Effector memory CD8-positive, alpha-beta T cell (primary cell): Measurements from ENCODE around the gene RHCE.
"Not testable (repeated sequence)": the region's sequence is repeated elsewhere in the genome, so short reads cannot be mapped to it uniquely, and the experiment has no call there.

Experiments
- ATAC-seq: fragments of 150-1000 bp; cut with Tn5 transposase; replicated peaks from 2 replicates; pipeline ENCODE4 v1.10.0; 2021; ENCODE audit warnings: mild to moderate bottlenecking, moderate library complexity
- DNase-seq, 3 experiments: peaks; one replicate each; pipeline ENCODE4 v3.0.0; 2021
- H3K27ac Mint-ChIP-seq, 2 donors: one replicate each; pipeline ENCODE4 v1.8.0; 2022; ENCODE audit warnings: mild to moderate bottlenecking in 2 of 2, mixed read lengths in 2 of 2, moderate library complexity in 2 of 2
- H3K27me3 Mint-ChIP-seq, 2 donors: one replicate each; pipeline ENCODE4 v1.8.0; 2022; ENCODE audit warnings: mixed read lengths in 2 of 2
- H3K36me3 Mint-ChIP-seq: one replicate; pipeline ENCODE4 v1.8.0; 2022; ENCODE audit warnings: mild to moderate bottlenecking, moderate library complexity, mixed read lengths; ENCODE audit not compliant: insufficient read depth
- H3K4me1 Mint-ChIP-seq, 2 donors: one replicate each; pipeline ENCODE4 v1.8.0; 2022; ENCODE audit warnings: low read depth in 2 of 2, mixed read lengths in 2 of 2
- H3K4me3 Mint-ChIP-seq, 2 donors: one replicate each; pipeline ENCODE4 v1.8.0; 2022; ENCODE audit warnings: mild to moderate bottlenecking in 2 of 2, mixed read lengths in 2 of 2, moderate library complexity in 2 of 2
- H3K9me3 Mint-ChIP-seq, 2 donors: one replicate each; pipeline ENCODE4 v1.8.0; 2022; ENCODE audit warnings: mixed read lengths in 2 of 2

The RHCE gene

GRCh38 chr1:25445993-25446538 lies 25.4 kb upstream of the RHCE start:
- DNase-seq, result no peak
- ATAC-seq, result no peak
- Mint-ChIP-seq H3K4me3 (no peak overlapping the region), H3K27ac (no peak overlapping the region), H3K36me3 (peaks cover 28% of the 10 kb centered on the region), H3K27me3 (no peaks in the 10 kb centered on the region), H3K4me1 (peaks cover 16 to 27% of the 10 kb centered on the region in 2 donors), H3K9me3 (no peaks in the 10 kb centered on the region)

GRCh38 chr1:25444604-25445003 lies 24.0 kb upstream of the RHCE start:
- H3K27ac Mint-ChIP-seq, H3K9me3 Mint-ChIP-seq, H3K4me3 Mint-ChIP-seq, ATAC-seq, DNase-seq, H3K27me3 Mint-ChIP-seq: not testable (repeated sequence)
- peaks cover 18 to 27% of the 10 kb centered on the region in 2 donors for H3K4me1 Mint-ChIP-seq
- H3K36me3 Mint-ChIP-seq, result peaks cover 20% of the 10 kb centered on the region

DNA sequence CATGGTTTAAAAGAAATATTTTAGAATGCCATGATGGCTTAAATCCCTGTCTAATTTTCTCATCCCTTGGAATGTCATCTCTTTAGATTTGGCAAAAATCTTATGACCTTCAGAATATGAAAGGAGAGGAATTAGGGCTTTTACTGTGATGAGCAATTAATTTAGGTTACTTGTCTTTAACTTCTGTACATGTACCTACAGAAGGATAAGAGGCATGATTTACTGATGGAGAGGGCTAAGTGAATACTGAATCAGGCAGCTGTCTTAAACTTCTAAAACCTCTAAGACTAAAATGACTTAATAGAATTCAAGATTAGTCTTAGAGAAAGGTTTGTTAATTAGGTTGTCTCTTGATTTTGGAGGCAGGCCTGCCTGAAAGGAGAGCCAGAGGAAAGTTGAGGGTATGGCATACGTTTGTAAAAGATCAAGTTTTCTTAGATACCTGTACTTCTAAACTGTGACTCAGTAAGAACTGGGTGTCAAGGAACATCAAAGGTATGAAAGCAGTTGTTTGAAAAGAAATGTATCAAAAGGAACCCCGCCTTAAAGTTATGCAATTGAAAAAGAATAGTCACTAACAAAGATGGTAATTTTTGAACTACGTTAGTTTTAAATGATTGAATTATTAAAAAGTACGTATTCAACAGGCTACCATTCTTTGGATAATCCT lies 22.5 kb upstream of the RHCE start:
- Mint-ChIP-seq H3K9me3 (no peaks in the 10 kb centered on the region), H3K36me3 (peaks cover 17% of the 10 kb centered on the region), H3K4me3 (no peak overlapping the region), H3K27me3 (no peaks in the 10 kb centered on the region), H3K4me1 (peaks cover 18 to 27% of the 10 kb centered on the region in 2 donors), H3K27ac (no peak overlapping the region)
- DNase-seq (no peak), ATAC-seq (no peak)

GRCh38 chr1:25442178-25442577 lies 21.6 kb upstream of the RHCE start:
- no peaks in the 10 kb centered on the region for H3K9me3 Mint-ChIP-seq
- no peaks in the 10 kb centered on the region for H3K27me3 Mint-ChIP-seq
- peak overlapping the region in 1 of 2 donors; percentile 42 for H3K27ac Mint-ChIP-seq
- DNase-seq (no peak), ATAC-seq (no peak)
- H3K4me1 Mint-ChIP-seq, result peaks cover 18 to 27% of the 10 kb centered on the region in 2 donors
- no peak overlapping the region for H3K4me3 Mint-ChIP-seq
- H3K36me3 Mint-ChIP-seq, result peaks cover 13% of the 10 kb centered on the region

GRCh38 chr1:25439287-25439686 lies 18.7 kb upstream of the RHCE start:
- DNase-seq, result no peak
- no peak overlapping the region for H3K4me3 Mint-ChIP-seq
- peaks cover 14% of the 10 kb centered on the region for H3K36me3 Mint-ChIP-seq
- H3K27ac Mint-ChIP-seq, result no peak overlapping the region
- H3K27me3 Mint-ChIP-seq, result no peaks in the 10 kb centered on the region
- no peak for ATAC-seq
- no peaks in the 10 kb centered on the region for H3K9me3 Mint-ChIP-seq
- peaks cover 29 to 44% of the 10 kb centered on the region in 2 donors for H3K4me1 Mint-ChIP-seq

GRCh38 chr1:25437672-25438071 lies 17.0 kb upstream of the RHCE start:
- Mint-ChIP-seq H3K4me3 (no peak overlapping the region), H3K4me1 (peaks cover 35 to 46% of the 10 kb centered on the region in 2 donors), H3K9me3 (no peaks in the 10 kb centered on the region), H3K27ac (peak overlapping the region in 1 of 2 donors; percentile 20), H3K36me3 (peaks cover 14% of the 10 kb centered on the region), H3K27me3 (no peaks in the 10 kb centered on the region)
- DNase-seq, result no peak
- ATAC-seq, result no peak

DNA sequence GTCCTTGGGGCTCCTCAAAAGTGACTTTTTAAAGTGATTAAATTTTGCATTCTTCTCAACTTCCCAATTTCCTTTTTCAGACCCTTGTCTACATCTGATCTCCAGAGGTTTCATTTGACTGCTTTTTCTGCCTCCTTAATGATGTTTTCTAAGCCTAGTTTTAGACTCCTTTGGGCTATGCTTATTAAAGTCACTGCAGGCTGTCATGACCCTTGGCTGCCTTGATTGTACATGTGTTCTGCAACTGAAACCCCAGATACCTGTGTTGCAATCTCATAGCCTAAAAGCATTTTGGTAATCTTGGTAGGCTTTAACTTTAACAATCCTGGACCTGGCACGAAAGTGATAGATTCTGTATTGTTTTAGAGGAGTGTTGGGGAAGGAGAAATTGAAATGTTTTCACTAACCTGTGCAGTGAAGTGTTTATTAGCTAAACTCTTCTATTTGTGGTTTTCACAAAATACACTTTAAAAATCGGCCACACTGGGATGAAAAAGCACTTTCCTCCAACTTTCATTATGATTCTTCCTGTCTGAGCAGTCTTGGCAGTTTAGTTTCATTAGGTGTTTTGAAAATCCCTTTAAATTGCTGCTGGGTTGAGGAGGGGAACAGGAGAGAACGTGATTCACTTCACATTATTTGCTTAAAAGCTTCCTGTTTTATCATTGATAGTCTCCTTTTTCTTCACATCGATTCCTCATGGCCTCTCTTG lies 14.9 kb upstream of the RHCE start:
- DNase-seq, result no peak
- H3K27me3 Mint-ChIP-seq, result no peaks in the 10 kb centered on the region
- H3K4me1 Mint-ChIP-seq, result peaks cover 39 to 45% of the 10 kb centered on the region in 2 donors
- peak overlapping the region; percentile 59 to 74 for H3K27ac Mint-ChIP-seq
- peak overlapping the region; percentile 60 to 67 for H3K4me3 Mint-ChIP-seq
- peaks cover 21% of the 10 kb centered on the region for H3K36me3 Mint-ChIP-seq
- no peak for ATAC-seq
- no peaks in the 10 kb centered on the region for H3K9me3 Mint-ChIP-seq

GRCh38 chr1:25433389-25434186 lies 13.0 kb upstream of the RHCE start:
- H3K4me3 Mint-ChIP-seq, result peak overlapping the region in 1 of 2 donors; percentile 85
- DNase-seq, result no peak
- peaks cover 22% of the 10 kb centered on the region for H3K36me3 Mint-ChIP-seq
- no peaks in the 10 kb centered on the region for H3K9me3 Mint-ChIP-seq
- H3K27me3 Mint-ChIP-seq, result no peaks in the 10 kb centered on the region
- ATAC-seq, result no peak
- peaks cover 43 to 55% of the 10 kb centered on the region in 2 donors for H3K4me1 Mint-ChIP-seq
- H3K27ac Mint-ChIP-seq, result peak overlapping the region; percentile 1 to 3

GRCh38 chr1:25432749-25433388 lies 12.2 kb upstream of the RHCE start:
- H3K27ac Mint-ChIP-seq, result peak overlapping the region in 1 of 2 donors; percentile 92

GRCh38 chr1:25431955-25432719 lies 11.5 kb upstream of the RHCE start:
- peak overlapping the region; percentile 85 to 92 for H3K27ac Mint-ChIP-seq
- ATAC-seq (no peak), DNase-seq (no peak)
- H3K36me3 Mint-ChIP-seq, result peaks cover 16% of the 10 kb centered on the region
- H3K4me1 Mint-ChIP-seq, result peaks cover 43 to 57% of the 10 kb centered on the region in 2 donors
- peak overlapping the region; percentile 82 to 85 for H3K4me3 Mint-ChIP-seq
- no peaks in the 10 kb centered on the region for H3K9me3 Mint-ChIP-seq
- H3K27me3 Mint-ChIP-seq, result no peaks in the 10 kb centered on the region

More at GRCh38 chr1:25432749-25433388, 12.2 kb upstream of the RHCE start:
- Mint-ChIP-seq H3K27me3 (no peaks in the 10 kb centered on the region), H3K36me3 (peaks cover 17% of the 10 kb centered on the region), H3K4me1 (peaks cover 43 to 57% of the 10 kb centered on the region in 2 donors), H3K9me3 (no peaks in the 10 kb centered on the region), H3K4me3 (peak overlapping the region; percentile 82 to 85)
- ATAC-seq, result no peak
- no peak for DNase-seq

- DNase-seq, result peak in 2 of 3 experiments; percentile 77 to 79
- peak overlapping the region; percentile 99 to 100 for H3K27ac Mint-ChIP-seq
- peaks cover 39 to 51% of the 10 kb centered on the region in 2 donors for H3K4me1 Mint-ChIP-seq
- H3K36me3 Mint-ChIP-seq, result peaks cover 12% of the 10 kb centered on the region
- no peaks in the 10 kb centered on the region for H3K27me3 Mint-ChIP-seq
- peak overlapping the region; percentile 95 to 97 for H3K4me3 Mint-ChIP-seq
- peak; percentile 46 for ATAC-seq
- H3K9me3 Mint-ChIP-seq, result no peaks in the 10 kb centered on the region
Measured at GRCh38 chr1:25430967-25431881, 10.6 kb upstream of the RHCE start.
